Activated CD8-positive, alpha-beta memory T cell treated with anti-CD3 and anti-CD28 coated beads, Interleukin-2, amount 50 U/mL, for 24 hours (primary cell): ENCODE data around the gene CITED4.

Experiments used
- DNase-seq: peaks from one replicate; pipeline ENCODE4 v3.0.0-alpha.2; 2020; ENCODE audit errors: extremely low read depth

CITED4 gene

DNA sequence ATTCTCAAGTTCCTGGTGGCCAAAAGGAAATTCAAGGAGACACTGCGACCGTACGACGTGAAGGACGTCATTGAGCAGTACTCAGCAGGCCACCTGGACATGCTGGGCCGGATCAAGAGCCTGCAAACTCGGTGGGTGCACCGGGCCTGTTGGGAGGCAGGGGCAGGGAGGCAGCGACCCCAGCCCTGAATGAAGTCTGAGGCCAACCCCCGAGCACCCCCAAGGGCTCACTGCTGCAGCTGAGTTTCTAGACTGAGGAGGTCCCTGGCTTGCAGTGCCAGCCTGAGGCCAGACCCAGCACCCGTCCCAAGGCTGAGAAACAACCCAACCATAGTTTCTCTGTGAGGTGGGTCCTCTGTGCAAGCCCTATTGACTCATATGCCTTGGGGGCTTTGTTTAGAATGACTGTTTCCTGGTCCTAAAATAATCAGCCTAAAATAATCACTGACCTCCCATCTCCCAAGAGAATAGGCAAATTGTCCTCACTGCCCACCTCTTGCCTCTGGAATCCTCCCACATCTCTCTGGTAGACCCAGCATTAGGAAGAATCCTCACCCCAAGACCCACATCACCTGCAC, 27.1 kb downstream of the CITED4 start:
- DNase-seq: no peak

- DNase-seq: no peak
These were observed 28.2 kb downstream of the CITED4 start for GRCh38 chr1:40833979-40834378.

GRCh38 chr1:40831001-40831732, 31.0 kb downstream of the CITED4 start:
- DNase-seq: no peak

- no peak for DNase-seq
These were observed 31.7 kb downstream of the CITED4 start for GRCh38 chr1:40830419-40830943.

DNA sequence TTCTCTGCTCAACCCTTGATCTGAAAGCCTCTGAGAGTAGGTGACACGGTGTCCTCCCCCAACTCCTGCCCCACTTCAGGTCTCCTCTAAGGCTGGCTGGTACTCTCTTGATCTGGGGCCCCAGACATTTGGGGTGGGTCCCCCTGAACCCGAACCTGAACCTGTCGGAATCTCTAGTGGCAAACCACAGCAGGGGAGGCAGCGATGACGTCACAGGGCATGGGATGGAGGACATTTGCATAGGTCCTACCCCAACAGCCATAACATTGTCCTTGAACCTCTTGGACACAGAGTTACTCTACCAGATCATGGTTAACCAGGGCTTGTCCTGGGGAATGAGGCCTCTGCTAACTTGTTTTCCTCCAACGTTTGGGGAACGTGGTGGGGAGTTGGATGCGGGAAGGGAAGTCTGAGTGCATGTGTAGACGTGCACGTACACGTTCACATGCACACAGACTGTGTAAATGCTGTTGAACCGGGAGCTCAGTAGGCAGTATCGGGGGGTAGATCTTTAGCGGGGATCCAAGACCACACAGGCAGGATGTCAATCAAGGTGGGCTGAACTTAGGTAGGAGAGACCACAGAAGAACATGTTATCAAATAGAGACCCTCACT, 32.4 kb downstream of the CITED4 start:
- DNase-seq: no peak

- DNase-seq: no peak
These were observed 36.2 kb downstream of the CITED4 start for GRCh38 chr1:40825996-40826395.

DNA sequence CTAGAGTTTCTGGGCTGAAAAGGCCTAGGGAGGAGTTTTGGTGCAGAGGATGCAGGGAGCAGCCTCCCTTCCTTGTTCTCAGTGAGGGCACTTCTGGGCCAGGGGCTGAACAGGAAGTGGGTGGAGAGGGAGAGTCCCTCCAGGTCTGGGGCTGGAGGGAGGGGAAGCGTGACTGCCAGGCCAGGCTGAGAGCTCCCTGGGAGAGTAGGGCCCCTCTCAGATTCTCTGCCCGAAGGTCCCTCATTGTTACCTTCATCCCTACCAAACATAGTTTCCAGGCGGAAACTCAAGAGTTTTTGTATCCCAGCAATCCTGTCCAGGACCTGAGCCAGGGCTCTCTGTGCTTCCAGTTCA, 36.8 kb downstream of the CITED4 start:
- no peak for DNase-seq

GRCh38 chr1:40824591-40825434, 37.4 kb downstream of the CITED4 start:
- DNase-seq: no peak

- no peak for DNase-seq
These were observed 38.2 kb downstream of the CITED4 start for GRCh38 chr1:40823983-40824382.

DNA sequence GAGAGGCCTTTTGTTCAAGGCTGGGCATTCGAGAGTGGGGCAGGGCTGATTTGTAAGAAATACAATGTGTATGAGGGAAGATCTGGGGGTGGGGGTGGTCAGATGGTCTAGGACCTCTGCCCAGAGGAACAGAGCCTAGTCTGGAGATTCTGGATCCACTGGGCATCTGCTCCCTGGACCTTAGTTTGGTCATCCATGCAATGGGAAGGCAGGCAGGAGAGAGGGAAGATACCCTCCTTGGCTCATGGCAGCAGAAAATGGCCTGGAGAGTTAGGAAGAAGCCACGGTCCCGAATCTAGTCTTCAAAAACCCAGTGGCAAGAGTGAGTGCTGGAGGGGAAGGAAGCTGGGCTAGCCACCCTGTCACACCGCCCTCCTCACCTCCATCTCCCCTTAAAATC, 38.8 kb downstream of the CITED4 start:
- DNase-seq: no peak

DNA sequence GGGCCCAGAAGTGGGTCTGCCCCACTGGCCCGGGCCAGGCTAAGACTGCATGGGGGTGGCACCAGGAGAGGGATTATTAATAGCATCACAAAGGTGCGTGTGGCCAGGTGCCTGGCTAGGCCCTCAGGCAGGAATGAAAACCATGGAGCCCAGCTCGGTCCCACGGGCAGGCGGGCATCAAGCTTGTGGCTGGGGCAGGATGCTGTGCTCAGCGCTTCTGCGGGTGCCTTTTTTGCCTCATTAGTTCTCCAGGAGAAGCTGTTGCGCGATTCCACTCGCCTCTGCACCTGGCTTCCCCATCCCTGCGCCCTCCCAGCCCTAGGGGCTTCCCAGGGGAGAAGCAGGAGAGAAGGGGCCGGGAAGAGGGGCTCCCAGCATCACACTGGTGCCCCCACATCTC, 39.3 kb downstream of the CITED4 start:
- DNase-seq: no peak

- DNase-seq: no peak
These were observed 41.1 kb downstream of the CITED4 start for GRCh38 chr1:40820911-40821693.

DNA sequence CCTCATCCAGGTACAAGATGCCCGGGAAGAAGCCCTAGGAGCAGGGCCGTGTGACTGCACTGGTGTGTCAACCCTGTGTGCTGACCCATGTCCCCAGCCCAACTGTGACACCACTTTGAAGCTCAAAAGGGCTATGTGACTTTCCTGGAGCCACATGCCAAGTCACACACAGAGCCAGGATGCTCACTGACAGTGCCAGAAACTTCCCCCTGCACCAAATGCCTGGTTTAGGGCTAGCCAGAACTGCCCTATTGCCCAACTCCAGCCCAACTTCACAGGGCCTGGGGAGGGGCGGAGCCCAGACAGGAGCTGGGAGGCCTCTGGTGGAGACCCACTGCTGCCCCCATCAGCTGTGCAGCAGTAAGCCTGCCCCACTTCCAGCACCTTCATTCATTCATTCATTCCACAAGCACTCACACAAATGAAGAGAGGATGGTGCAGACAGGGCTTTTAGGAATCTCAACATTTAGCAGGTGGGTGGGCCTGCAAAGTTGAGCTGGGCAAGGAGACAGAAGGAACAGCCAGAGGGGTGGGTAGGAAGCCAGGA, 41.8 kb downstream of the CITED4 start:
- DNase-seq: no peak

DNA sequence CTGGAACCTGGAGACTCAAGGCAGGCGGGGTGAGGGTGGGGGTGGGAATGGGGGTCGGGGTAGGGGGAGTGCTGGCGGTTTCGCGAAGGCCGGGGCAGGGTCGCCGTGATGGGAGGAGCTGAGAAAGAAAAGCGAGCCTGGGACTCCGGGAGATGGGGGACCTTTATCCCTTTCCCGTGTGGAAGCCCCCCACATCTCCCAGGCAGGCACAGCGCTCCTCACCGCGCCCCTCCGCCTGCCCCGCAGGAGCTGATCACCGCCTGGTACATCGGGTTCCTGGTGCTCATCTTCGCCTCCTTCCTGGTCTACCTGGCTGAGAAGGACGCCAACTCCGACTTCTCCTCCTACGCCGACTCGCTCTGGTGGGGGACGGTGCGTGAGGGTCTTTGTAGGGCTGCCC, 43.1 kb downstream of the CITED4 start:
- DNase-seq: no peak

DNA sequence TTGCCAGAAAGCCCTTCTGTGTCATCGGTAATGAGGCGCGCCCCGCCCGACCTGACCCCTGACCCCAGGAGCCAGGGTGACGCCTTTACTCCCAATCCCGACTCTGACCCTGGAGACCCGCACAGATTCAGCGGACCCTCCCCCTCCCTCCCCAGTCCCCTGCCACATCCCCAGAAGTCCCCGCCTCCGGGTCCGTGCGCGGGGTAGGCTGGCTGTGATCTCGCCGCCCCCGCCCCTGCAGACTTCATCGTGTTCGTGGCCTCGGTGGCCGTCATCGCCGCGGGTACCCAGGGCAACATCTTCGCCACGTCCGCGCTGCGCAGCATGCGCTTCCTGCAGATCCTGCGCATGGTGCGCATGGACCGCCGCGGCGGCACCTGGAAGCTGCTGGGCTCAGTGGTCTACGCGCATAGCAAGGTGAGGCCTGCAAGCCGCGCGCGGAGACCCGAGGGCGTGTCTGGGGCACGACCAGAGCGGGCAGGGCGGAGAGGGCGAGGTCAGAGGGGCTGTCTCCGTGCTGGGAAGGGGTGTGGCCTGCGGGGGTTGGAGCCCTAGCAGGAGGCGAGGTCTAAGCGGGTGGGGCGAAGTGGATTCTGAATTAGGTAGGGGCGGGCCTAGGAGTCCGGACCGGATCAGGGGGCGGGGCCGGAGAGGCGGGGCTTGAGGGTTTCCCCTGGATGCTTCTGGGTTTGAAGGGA, 43.8 kb downstream of the CITED4 start:
- peak; percentile 66 for DNase-seq

- DNase-seq: no peak
These were observed 44.3 kb downstream of the CITED4 start for GRCh38 chr1:40817791-40818263.

- no peak for DNase-seq
These were observed 46.7 kb downstream of the CITED4 start for GRCh38 chr1:40815420-40815819.
